Skeletal muscle tissue (tissue), 4 donors: ENCODE measurements around the gene DLK1. TPM values are rescaled to one million over a fixed set of nuclear protein-coding genes. Genes with fewer than 3 reads are reported as not detected.

Source experiments
- H3K27ac ChIP-seq: one replicate; pipeline ENCODE4 v1.7.0; 2013; ENCODE audit warnings: mild to moderate bottlenecking, low read depth, low read length, inconsistent platforms
- H3K27me3 ChIP-seq, 3 donors: one replicate each; pipeline ENCODE4 v1.7.0; 2013; ENCODE audit warnings: low read length in 3 of 3; ENCODE audit not compliant: control insufficient read depth in 3 of 3, insufficient read depth in 3 of 3
- H3K36me3 ChIP-seq, 3 donors: one replicate each; pipeline ENCODE4 v1.7.0; 2013; ENCODE audit warnings: low read length in 3 of 3; ENCODE audit not compliant: control insufficient read depth in 3 of 3, insufficient read depth in 3 of 3
- H3K4me1 ChIP-seq, 3 donors: one replicate each; pipeline ENCODE4 v1.7.0; 2013; ENCODE audit warnings: low read length in 3 of 3, mild to moderate bottlenecking in 3 of 3; ENCODE audit not compliant: control insufficient read depth in 3 of 3, insufficient read depth in 3 of 3
- H3K4me3 ChIP-seq, 3 donors: one replicate each; pipeline ENCODE4 v1.7.0; 2013; ENCODE audit warnings: low read length in 3 of 3
- H3K9ac ChIP-seq, 3 donors: one replicate each; pipeline ENCODE4 v1.7.0; 2013; ENCODE audit warnings: low read length in 3 of 3, mild to moderate bottlenecking in 3 of 3, moderate library complexity in 2 of 3, low read depth in 1 of 3
- H3K9me3 ChIP-seq, 3 donors: one replicate each; pipeline ENCODE4 v1.7.0; 2013; ENCODE audit warnings: low read length in 3 of 3; ENCODE audit not compliant: control insufficient read depth in 3 of 3
- total RNA-seq: library from RNA; depleted of rRNA; stranded (reverse); fragments of >200 nt; gene quantifications from one replicate; pipeline ENCODE4 v1.2.3, GENCODE V29; 2014
- donor health status: Osteomylitis.

The DLK1 gene
- total RNA-seq, 1 donor from 2014 or later, result 283 TPM

GRCh38 chr14:100750762-100751699, 24.3 kb downstream of the DLK1 start:
- no peak overlapping the region for H3K4me3 ChIP-seq
- H3K27ac ChIP-seq, result no peak overlapping the region
- H3K9me3 ChIP-seq, result no peaks in the 10 kb centered on the region
- H3K27me3 ChIP-seq, result peaks cover 0 to 11% (median 2%) of the 10 kb centered on the region in 3 donors
- no peak overlapping the region for H3K9ac ChIP-seq
- no peaks in the 10 kb centered on the region for H3K4me1 ChIP-seq
- H3K36me3 ChIP-seq, result no peaks in the 10 kb centered on the region

GRCh38 chr14:100754020-100754419, 27.3 kb downstream of the DLK1 start:
- H3K4me1 ChIP-seq, result no peaks in the 10 kb centered on the region

GRCh38 chr14:100755649-100756048, 29.0 kb downstream of the DLK1 start:
- Histone ChIP-seq H3K4me3 (no peak overlapping the region), H3K27me3 (peaks cover 0 to 11% (median 2%) of the 10 kb centered on the region in 3 donors), H3K4me1 (no peaks in the 10 kb centered on the region), H3K27ac (no peak overlapping the region), H3K36me3 (no peaks in the 10 kb centered on the region), H3K9me3 (no peaks in the 10 kb centered on the region), H3K9ac (no peak overlapping the region)

More at GRCh38 chr14:100754020-100754419, 27.3 kb downstream of the DLK1 start:
- Histone ChIP-seq H3K27me3 (peaks cover 0 to 11% (median 2%) of the 10 kb centered on the region in 3 donors), H3K9ac (no peak overlapping the region), H3K36me3 (no peaks in the 10 kb centered on the region), H3K9me3 (no peaks in the 10 kb centered on the region), H3K4me3 (no peak overlapping the region), H3K27ac (no peak overlapping the region)

DNA sequence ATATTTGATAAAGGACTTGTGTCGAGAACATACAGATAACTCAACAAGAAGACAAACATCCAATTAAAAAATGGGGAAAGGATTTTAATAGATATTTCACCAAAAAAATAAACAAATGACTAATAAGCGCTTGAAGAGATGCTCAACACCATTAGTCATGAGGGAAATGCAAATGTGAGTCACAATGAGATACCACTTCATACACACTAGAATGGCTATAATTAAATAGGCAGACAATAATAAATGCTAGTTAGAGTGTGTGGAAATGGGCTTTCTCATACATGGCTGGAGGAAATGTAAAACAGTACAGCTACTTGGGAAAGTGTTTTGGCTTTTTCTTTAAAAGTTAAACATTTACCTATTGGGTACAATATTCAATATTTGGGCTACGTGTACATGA, 34.8 kb downstream of the DLK1 start:
- Histone ChIP-seq H3K4me1 (no peaks in the 10 kb centered on the region), H3K27ac (no peak overlapping the region), H3K9me3 (no peaks in the 10 kb centered on the region), H3K27me3 (peaks cover 6 to 18% (median 7%) of the 10 kb centered on the region in 3 donors), H3K36me3 (no peaks in the 10 kb centered on the region), H3K4me3 (no peak overlapping the region), H3K9ac (no peak overlapping the region)

GRCh38 chr14:100762089-100762515, 35.4 kb downstream of the DLK1 start:
- Histone ChIP-seq H3K9me3 (no peaks in the 10 kb centered on the region), H3K4me1 (no peaks in the 10 kb centered on the region), H3K27me3 (peaks cover 6 to 20% (median 7%) of the 10 kb centered on the region in 3 donors), H3K36me3 (no peaks in the 10 kb centered on the region), H3K9ac (no peak overlapping the region), H3K4me3 (no peak overlapping the region), H3K27ac (no peak overlapping the region)

DNA sequence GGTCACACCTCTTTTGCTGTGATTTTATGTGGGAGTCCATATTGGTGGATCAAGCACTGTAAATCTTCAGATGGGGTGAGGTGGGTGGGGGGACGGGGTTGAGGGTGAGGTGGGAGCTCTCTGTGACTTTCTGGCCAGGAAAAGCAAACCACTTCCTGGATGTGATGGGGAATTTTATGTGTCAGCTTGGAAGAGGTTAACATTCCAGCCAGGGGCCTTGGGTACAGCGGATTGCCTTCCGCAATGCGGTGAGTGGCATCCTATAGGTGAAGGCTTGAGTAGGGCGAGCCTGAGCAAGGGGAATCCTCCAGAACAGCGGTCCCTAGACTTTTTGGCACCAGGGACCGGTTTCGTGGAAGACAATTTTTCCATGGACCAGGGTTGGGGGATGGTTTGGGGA, 36.2 kb downstream of the DLK1 start:
- Histone ChIP-seq H3K4me3 (no peak overlapping the region), H3K4me1 (no peaks in the 10 kb centered on the region), H3K9me3 (no peaks in the 10 kb centered on the region), H3K27me3 (peaks cover 7 to 26% (median 9%) of the 10 kb centered on the region in 3 donors), H3K36me3 (no peaks in the 10 kb centered on the region), H3K27ac (no peak overlapping the region), H3K9ac (no peak overlapping the region)

DNA sequence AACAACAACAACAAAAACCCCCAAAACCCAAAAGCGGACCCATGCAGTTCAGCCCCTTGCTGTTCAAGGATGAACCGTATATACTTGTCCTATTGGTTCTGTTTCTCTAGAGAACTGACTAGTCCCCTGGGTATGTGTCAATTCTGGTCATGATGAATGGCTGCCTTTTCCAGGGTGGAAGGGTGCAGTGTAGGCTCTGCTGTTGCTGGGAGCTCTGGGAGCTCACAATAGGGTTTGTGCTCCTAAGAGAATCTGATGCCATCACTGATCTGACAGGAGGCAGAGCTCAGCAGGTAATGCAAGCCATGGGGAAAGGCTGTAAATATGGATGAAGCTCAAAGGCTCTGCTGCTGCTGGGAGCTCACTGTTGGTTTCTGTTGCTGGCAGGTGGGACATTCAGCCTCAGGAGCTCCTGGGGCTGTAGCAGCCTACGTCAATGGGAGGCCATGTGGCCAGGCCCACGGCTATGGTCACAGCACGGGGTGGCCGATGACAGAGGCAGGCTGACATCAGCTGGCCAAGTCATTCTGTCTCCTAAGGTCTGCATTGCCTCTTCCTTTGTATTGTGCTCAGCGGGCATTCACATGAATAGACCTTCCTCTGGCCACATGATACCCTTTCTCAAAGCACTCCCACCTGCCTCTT, 37.9 kb downstream of the DLK1 start:
- no peaks in the 10 kb centered on the region for H3K36me3 ChIP-seq
- H3K4me3 ChIP-seq, result no peak overlapping the region
- peaks cover 11 to 33% (median 20%) of the 10 kb centered on the region in 3 donors for H3K27me3 ChIP-seq
- H3K4me1 ChIP-seq, result no peaks in the 10 kb centered on the region
- H3K9me3 ChIP-seq, result no peaks in the 10 kb centered on the region
- no peak overlapping the region for H3K9ac ChIP-seq
- H3K27ac ChIP-seq, result no peak overlapping the region

DNA sequence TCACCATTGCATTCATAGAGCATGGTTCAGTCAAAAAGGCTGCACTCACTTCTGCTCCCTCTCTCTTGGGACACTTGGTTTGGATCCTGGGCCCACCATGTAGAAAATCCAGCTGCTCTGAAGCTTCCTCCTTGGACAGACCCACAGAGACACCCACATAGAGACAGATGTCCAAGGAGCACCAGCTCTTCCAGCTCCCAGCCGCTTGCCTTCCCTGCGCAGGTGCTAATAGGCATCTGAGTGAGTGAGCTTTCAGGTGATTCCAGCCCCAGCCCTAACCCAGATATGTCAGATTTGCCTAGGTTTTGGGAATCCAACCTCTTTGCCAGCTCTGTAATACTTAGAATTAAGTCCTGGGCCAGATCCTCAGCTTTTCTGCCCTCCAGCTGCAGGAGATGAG, 38.6 kb downstream of the DLK1 start:
- H3K36me3 ChIP-seq, result no peaks in the 10 kb centered on the region
- H3K27me3 ChIP-seq, result peaks cover 11 to 38% (median 24%) of the 10 kb centered on the region in 3 donors
- no peaks in the 10 kb centered on the region for H3K9me3 ChIP-seq
- no peaks in the 10 kb centered on the region for H3K4me1 ChIP-seq
- no peak overlapping the region for H3K9ac ChIP-seq
- H3K27ac ChIP-seq, result no peak overlapping the region
- no peak overlapping the region for H3K4me3 ChIP-seq

GRCh38 chr14:100765991-100766390, 39.3 kb downstream of the DLK1 start:
- Histone ChIP-seq H3K4me3 (no peak overlapping the region), H3K27ac (no peak overlapping the region), H3K4me1 (no peaks in the 10 kb centered on the region), H3K36me3 (no peaks in the 10 kb centered on the region), H3K27me3 (peaks cover 11 to 44% (median 24%) of the 10 kb centered on the region in 3 donors), H3K9me3 (no peaks in the 10 kb centered on the region), H3K9ac (no peak overlapping the region)
